ENCODE measurements around the gene ATP5F1D.

ATP5F1D gene

DNA sequence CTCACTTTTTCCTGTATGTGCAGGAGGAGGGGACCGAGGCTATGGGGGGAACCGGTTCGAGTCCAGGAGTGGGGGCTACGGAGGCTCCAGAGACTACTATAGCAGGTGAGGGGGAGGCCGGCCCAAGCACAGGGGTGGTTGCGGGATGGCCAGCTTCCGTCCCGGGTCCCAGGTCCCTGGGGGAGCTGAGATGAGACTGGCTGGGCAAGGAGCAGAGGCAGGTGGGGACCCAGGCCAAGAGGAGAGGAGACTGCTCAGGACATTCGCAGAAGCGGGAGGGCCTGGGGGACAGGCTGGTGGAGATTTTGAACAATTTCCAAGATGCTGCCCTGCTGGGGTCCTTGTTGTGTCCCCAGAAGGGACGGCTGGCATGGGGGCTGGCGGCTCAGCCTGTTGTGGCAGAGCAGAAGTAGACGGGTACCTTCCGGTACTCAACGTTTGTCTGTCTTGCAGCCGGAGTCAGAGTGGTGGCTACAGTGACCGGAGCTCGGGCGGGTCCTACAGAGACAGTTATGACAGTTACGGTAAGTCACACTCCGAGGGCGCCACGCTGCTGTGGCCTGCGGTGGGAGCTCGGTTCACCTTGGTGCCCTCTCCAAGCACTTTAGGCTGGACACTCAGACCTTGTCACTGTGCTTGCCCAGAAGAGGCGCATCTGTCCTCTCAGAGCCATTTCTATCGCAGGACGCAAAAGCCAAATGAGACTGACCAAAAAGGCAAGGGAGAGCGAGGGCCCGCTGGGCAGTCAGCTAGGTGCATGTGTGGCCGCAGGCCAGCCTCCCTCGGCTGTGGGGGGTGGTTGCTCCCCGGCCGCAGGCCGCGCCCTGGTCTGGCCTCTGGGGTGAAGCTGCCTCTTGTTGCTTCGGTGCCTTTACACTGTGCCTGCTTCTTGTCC, 30.2 kb downstream of the ATP5F1D start:
- no peak for DNase-seq

DNA sequence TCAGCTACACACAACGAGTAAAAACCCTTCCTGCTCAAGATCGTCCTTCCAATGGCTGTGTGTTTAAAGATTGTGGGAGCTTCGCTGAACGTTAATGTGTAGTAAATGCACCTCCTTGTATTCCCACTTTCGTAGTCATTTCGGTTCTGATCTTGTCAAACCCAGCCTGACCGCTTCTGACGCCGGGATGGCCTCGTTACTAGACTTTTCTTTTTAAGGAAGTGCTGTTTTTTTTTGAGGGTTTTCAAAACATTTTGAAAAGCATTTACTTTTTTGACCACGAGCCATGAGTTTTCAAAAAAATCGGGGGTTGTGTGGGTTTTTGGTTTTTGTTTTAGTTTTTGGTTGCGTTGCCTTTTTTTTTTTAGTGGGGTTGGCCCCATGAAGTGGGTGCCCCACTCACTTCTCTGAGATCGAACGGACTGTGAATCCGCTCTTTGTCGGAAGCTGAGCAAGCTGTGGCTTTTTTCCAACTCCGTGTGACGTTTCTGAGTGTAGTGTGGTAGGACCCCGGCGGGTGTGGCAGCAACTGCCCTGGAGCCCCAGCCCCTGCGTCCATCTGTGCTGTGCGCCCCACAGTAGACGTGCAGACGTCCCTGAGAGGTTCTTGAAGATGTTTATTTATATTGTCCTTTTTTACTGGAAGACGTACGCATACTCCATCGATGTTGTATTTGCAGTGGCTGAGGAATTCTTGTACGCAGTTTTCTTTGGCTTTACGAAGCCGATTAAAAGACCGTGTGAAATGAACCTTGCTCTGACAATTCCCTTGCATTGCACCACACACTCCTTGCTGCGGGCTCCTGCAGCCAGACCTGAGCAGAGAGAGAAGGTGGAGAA, 31.1 kb downstream of the ATP5F1D start:
- no peak for DNase-seq

DNA sequence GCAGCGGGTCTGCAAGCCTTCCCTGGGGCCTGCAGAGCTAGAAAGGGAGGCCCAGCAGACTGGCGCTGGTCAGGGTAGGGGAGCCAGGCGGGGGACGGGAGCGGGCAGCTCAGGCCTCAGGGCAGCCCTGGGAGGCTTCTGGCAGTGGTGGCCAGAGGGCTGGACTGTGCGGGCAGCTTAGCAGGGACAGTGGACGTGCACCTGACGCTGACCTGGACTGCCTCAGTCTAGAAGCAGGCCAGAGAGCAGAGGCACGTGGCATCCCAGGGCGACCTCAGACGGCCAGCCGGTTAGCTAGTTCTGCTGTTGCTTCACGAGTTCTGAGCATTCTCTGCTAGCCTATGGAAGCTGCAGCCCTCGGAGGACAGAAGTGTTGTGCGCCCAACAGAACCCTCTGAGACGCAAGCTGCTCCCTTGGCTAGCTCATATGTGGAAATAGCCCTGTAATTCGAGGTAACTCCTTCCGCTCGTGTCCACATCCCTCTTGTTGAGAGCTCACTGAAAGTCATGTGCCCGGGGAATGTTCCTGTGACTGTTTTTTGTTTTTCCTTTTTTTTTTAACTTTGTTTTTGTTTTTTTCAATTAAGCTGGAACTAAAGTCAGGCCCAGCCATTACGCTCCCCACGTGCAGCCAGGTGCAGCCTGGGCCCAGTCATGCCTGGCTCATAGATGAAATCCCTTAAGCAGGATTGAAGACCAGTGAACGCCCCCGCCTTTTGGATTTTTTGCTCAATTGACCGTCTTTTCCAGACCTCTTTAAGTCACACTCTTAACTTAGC, 31.9 kb downstream of the ATP5F1D start:
- DNase-seq, result no peak

DNA sequence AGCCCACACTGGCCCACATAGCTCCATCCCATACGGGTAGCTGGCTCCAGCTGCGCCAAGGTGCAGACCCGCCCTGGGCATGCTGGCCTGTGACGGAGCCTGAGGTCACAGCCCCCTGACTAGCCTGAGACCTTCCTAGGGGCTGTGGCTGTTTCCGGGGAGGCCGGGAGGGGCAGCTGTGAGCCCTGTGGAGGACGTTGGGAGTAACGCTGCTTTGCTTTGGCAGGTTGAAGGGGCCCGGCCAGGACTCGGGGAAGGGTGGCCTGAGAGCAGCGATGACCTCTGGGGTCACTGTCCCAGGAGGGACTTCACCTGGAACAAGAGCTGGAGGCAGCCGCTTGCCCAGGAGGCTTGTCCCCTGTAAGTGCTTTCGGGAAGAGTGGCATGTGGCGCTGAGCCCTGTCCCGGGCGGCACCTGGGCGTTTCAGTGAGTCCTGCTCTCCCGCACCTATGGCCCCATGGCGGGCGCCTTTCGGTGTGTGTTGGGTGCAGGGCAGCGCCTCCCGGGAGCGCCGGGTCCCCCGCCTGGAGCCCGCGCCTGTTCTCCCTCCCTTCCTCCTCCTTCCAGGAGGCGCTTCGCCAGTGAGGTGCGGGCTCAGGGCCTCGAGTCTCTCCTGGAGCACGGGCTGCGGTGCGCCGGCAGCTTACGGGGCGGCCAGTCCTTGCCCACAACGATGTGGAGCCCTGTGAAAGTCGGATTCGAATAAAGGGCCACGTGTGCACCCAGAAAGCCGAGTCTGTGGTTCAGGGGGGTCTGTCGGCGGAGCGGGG, 32.7 kb downstream of the ATP5F1D start:
- no peak for DNase-seq

DNA sequence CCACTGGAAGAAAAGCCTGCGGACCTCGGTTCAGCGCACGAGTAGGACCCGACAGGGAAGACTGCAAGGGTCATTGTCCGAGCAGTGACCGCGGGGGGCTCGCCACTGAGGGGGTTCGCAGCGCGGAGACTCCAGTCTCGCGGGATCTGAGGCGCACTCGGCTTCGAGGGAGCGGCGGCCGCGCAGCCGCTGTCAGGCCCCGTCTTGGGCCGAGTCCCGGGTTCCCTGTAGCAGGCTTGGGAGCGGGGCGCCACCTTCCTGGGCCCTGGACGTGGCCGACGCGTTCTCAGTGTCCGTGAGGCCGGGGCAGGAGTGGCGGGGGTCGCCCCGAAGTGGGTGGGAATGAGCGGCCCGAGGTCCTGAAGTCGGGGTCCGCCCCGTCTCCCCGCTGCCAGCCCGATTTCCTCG, 33.3 kb downstream of the ATP5F1D start:
- no peak for DNase-seq

DNA sequence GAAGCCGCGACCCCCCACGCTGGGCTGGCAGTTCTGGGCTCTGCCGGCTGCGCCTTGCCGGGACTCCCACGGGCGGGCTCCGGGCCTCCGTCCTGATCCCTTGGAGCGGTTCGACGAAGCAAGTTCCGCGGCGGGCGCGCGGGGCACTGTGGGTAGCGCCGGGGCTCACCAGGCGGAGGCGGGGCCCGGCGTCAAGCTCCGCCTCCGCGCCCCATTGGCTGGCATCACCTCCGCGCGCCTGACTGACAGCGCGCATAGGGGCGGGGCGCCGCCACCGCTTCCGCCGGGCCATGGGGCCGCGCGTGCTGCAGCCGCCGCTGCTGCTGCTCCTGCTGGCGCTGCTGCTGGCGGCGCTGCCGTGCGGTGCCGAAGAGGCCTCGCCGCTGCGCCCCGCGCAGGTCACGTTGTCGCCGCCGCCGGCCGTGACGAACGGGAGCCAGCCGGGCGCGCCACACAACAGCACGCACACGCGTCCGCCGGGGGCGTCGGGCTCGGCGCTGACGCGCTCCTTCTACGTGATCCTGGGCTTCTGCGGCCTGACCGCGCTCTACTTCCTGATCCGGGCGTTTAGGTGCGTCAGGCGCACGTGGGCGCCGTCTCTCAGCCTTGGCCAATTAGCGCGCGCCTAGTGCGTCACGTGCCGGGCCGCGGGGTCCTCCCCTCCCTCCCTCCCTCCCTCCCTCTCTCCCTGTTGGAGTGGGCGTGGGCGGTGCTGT, 33.9 kb downstream of the ATP5F1D start, which contains the start of gene FAM174C:
FAM174C (plus strand) TSS at position 271 of the 716 bp plus-strand sequence; CDS start at position 291, 20 bp downstream.
- peak; percentile 97 for DNase-seq

DNA sequence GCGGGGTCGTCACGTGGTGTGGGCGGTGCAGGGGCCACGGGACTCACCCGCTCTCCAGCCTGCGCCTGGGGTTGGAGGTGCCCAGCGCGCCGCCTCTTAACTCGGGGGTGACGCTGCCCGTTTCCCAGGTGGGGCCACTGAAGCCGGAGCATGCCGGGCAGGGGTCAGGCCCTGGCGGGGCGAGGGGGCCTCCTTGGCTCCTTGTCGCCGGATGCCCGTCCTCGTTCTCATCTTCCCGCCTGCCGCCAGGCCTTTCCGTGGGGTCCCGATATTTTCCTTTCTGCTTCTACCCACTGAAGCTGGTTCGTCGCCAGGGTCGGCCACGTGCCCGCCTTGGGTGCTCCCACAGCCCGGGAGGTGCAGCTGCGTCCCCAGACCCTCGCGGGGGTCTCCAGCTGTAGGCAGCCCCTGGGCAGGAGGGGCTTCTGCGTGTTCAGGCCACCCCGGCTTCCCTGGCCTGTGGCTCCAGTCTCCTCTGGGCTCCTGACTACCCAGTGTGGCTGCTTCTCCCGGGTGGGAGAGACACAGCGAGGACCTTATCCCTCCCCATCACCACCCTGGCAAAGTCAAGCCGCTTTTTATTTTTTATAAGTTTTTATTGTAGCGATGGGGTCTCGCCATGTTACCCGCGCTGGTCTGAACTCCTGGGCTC, 34.6 kb downstream of the ATP5F1D start:
- no peak for DNase-seq

DNA sequence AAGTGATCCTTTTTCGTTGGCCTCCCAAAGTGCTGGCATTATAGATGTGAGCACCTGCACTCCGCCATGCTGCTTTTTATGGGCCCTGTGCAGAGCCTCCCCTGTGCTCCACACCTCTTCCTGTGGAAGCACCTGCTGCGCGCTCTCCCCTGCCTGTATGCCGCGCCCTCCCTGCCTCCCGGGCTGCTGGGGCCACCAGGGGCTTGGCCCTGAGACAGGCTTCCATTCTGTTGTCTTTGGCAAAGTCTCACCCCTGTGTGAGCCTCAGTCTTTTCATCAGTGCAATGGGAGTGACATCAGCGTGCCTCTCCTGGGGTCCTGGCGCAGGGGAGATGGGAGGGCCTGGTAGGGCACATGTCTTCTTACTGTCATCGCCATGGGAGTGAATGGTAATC, 35.1 kb downstream of the ATP5F1D start:
- DNase-seq, result no peak

DNA sequence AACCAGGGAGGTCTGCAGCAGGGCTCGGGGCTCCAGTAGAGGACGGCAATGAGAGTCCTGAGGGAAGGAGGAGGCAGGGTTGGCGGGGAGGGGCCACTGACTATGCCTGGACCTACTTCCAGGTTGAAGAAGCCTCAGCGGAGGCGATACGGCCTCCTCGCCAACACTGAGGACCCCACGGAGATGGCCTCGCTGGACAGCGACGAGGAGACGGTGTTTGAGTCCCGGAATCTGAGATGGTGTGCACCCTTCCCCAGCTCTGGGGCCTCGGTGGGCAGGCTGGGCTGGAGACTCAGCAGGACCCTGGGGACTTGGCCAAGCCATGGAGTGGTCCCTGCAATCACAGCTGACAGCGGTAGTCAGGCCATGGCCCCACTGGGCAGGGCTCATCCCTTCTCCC, 35.5 kb downstream of the ATP5F1D start:
- DNase-seq, result no peak

DNA sequence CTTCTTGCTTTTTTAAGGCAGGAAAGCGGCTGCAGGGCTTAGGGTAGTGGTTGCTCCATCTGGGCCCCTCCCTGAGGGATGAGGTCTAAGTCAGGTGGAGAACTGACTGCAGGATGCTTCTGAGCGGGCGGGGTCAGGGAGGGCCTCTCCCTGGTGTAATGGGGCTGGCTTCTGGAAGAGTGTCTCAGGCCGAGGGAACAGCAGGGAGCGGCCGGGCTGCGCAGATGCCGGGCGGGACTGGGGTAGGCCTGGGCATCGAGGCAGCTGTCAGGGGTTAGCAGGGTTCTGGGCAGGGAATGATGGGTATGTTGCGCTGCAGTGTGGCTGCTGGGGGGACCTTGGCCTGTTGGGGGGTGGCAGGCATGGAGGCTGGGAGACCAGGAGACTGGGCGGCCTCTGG, 36.5 kb downstream of the ATP5F1D start:
- DNase-seq, result no peak

DNA sequence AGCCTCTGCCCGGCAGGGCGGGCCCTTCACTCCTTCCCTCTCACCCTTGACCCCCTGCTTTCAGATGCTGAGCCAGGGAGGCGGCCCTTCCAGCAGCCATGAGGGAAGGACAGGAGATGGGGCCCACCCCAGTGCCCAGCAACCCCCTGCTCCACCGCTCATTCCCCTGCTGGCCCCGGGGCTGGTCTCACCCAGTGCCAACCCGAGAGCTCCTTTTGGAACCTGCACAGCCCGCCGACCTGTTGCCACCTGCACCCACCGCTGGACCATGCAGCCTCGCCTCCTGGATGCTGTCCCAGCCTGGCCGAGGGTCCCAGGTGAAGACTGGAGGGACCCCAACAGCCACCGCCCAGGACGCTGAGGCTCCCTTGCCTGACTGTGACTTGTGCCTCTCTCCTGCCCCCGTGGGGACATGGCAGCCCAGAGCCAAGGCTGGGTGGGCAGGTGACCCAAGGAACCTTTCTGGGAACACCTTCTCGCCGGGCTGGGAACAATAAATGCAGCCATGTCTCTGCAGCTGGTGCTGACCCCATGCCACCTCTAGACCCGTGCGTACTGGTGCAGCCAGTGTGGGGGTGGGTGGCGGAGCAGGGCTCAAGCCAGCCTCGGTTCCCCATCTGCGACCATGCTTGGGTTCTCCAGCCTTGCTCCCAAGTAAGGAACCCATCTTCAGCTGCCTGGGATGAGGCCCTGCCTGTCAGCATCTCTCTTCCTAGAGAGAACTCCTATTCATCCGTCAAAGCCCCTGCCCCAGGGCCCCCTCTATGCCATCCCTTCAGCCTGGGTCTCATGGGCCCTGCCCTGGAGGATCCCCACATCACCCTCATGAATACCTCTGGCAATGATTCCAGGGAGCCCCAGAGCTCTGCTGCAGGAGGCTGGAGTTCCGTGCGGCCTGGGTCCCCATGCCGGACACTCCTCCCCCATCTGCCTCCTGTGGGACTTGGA, 37.4 kb downstream of the ATP5F1D start:
- DNase-seq, result no peak

DNA sequence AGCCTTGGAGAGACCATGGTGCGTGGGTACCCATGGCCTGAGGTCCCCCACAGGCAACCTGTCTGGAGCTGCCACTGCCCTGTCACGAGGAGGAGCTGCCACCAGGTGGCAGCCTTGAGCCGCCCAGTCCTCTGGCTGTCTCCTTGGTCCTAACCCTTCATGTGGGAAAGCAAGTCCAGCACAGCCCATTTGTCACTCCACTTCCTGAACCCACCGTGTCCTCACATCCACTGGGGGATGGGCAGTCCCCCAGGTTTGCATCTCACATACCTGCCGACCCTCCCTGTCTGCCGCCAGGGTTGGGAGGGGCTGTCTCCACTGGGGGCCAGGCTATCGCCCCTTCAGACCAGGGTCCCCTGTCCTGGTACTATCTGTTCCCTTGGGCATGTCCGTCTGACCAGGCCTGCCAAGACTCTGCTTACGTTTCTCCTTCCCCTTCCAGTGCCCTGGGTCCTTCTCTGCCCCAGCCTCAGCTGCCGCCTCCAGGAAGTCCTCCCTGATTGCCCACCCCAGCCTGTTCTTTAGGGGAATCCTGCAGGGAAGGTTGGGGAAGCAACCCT, 38.3 kb downstream of the ATP5F1D start:
- DNase-seq, result peak; percentile 79

DNA sequence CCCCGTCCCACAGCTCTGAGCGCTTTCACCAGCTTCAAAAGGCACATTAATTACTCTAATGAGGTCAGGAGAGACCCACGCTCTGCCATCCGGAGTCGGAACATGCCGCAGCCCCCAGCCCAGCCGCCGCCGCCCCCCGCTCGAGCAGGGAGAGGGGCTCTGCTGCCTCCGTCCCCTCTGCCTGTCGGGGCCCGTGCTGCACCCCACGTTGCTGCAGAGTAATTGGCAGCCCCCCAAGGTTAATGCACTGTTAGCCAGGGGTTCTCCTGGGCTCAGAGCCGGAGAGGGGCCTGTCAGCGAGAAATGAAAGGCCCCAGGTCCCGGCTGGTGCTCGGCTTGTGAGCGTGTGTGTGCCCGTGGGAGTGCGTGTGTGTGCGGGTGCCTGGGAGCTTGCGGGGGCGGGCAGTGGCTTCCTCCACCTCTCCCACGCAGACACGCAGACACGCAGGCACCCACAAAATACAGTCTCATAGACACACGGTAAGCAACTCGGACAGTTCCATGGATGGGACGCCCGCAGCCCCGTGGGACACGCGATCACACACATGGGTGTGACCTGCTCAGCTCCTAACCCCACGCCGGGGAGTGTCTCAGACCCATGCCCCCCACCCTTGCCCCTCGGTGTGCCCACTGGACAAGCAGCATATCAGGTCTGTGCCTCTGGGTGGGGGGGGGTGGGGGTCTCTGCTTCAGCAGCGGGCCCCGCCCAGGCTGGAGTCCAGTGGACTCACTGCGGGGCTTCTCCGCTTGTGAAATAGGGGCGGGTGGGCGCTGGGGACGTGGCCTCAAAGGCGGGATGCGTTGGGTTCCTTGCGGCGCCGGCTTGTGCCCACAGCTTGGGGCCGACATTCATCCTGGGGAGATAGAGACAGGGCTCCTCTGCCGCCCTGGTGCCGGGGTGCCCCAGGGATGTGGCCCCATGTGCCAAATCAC, 39.4 kb downstream of the ATP5F1D start:
- no peak for DNase-seq

DNA sequence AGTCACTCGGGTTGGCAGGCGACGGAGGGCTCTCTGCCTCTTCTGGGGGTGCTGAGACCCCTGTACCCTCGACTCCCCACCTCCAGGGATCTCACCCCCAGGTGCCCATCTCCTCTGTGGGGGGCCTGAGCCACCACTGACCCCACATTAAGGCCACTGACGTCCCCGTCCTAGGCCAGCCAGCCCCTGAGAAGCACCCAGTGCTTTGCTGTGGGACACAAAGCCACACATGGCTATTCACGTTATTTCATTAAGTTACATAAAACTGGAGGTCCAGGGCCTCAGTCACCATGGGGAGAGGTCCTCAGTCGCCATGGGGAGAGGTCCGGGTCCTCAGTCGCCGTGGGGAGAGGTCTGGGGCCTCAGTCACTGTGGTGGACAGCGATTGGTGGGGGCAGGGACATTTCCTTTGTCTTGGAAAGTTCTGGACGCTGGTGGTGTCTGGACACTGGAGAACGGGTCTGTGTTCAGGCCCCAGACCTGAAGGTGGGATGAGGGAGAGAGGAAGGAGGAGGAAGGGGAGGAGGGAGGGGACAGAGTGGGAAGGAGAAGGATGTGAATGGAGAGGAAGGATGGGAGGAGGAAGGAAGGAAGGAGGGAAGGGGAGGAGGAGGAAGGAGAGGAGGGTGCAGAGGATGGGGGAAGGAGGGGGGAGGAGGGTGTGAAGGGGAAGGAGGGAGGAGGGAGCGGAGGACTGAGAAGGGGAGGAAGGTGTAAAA, 40.2 kb downstream of the ATP5F1D start:
- no peak for DNase-seq

DNA sequence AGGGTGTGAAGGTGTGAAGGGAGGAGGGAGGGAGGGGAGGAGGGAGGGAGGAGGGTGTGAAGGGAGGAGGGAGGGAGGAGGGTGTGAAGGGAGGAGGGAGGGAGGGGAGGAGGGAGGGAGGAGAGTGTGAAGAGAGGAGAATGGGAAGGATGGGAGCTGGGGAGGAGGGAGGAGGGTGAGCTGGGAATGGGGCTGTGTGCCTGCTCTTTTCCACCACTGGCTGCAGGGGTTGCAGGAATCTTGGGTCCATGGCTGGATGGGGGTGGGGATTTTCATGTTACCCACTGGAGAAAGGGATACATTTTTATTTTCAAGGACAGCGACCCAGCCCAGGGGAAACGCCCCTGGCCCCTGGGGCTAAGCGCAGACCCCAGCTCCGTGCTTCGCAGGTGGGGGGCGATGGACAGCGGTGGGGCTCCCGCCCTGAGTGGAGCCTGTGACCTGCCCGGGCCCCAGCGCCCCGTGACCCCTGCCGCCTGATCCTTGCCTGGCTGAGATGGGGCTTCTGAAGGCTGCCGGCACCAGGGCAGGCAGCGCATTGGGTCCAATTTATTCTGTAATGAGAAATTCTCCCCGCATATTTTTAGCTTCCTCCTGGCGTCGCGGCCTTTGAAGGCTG, 41.1 kb downstream of the ATP5F1D start:
- no peak for DNase-seq

DNA sequence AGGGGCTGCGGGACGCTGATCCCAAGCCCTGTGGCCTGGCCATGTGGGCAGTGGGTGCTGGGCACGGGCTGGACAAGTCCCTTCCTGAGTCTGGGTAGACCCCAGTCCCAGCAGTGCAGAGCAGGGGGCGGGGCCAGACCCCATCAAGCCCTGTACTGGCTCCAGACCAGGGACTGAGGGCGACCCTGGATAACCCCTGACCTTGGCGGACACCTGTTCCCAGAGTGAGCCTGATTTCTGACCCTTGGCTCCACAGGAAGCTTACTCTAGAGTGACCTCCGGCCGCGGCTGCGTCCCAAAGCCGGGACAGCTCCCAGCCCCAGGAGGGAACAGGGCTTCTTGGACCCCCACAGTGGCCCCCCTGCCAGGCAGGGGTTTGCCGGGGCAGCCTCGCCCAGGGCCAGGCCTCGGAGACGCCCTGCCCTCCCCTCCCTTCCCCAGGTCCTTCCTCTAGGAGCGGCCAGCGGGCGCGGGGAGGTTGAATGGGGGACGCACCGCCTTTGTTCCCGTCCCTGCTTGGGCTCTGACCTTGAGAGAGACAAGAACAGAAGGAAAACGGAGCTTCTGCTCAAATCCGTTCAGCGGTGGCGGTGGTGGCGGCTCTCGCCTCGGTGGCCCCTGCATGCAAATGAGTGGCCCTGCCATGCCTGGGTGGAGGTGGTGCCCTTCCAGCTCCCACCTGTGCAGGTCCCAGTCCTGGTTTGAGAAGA, 41.8 kb downstream of the ATP5F1D start:
- DNase-seq, result no peak

DNA sequence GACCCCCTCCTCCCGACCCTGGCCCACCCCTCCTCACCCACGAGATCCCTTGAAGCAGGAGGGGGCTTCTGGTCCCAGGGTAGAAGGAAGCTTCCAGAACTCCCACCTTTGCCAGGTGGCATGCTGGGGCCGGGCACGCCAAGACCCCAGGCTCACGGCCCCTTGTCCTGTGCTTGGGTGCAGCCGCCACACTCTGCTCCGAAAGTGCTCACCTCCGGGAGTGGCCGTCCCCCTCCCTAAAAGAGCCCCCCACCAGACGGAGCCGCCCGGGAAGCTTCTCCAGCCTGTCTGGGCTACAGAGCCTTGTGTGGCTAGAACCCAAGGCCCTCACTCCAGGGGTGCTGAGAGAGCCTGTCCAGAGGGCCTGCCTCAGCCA, 42.4 kb downstream of the ATP5F1D start:
- DNase-seq, result no peak

Data from EL (cell line).